H1 (cell line): ENCODE data around the gene PPP1R9A.

Experiments used
- CREB1 ChIP-seq: IDR thresholded peaks from 2 replicates; pipeline ENCODE4 v1.6.1; 2012; ENCODE audit warnings: inconsistent platforms
- CTCF ChIP-seq, 3 experiments: IDR thresholded peaks; 1 replicate in 2 of 3; 2 replicates in 1 of 3; pipeline versions ENCODE4 v1.5.1 to v1.6.1; 2011; ENCODE audit warnings: low read length in 3 of 3, mild to moderate bottlenecking in 3 of 3, inconsistent platforms in 2 of 3, low read depth in 1 of 3, moderate library complexity in 1 of 3; ENCODE audit not compliant: insufficient read depth in 1 of 3; ENCODE audit errors: control extremely low read depth in 1 of 3
- E2F6 ChIP-seq: IDR thresholded peaks from 2 replicates; pipeline ENCODE4 v1.6.1; 2012; ENCODE audit warnings: inconsistent platforms
- EZH2 ChIP-seq: fragments of 200-600 bp; sonication (generic); IDR thresholded peaks from 2 replicates; pipeline ENCODE4 v1.7.1; 2012; ENCODE audit warnings: low read depth, mild to moderate bottlenecking, moderate library complexity, low read length, inconsistent platforms; ENCODE audit not compliant: severe bottlenecking
- JUND ChIP-seq: IDR thresholded peaks from 2 replicates; pipeline ENCODE4 v1.6.1; 2011; ENCODE audit warnings: mild to moderate bottlenecking, improper control_type of control experiment, low read length
- POLR2AphosphoS5 ChIP-seq: IDR thresholded peaks from 2 replicates; pipeline ENCODE4 v1.6.1; 2011; ENCODE audit warnings: low read depth, low read length
- SIN3A ChIP-seq, 2 experiments: IDR thresholded peaks in 1 of 2; conservative IDR thresholded peaks in 1 of 2; 2 replicates each; pipeline ENCODE4 v1.6.1; 2011 to 2012; ENCODE audit warnings: low read length in 2 of 2, improper control_type of control experiment in 1 of 2, low read depth in 1 of 2, mild to moderate bottlenecking in 1 of 2
- SIRT6 ChIP-seq: IDR thresholded peaks from one replicate; pipeline ENCODE4 v1.7.1; 2012; ENCODE audit warnings: low read length, inconsistent platforms
- SRF ChIP-seq: IDR thresholded peaks from 2 replicates; pipeline ENCODE4 v1.6.1; 2011; ENCODE audit warnings: mild to moderate bottlenecking, low read depth, low read length, moderate library complexity

GRCh38 chr7:95269640-95270039, 362.2 kb downstream of the PPP1R9A start:
- TF ChIP-seq EZH2 (no peak), JUND (no peak), CTCF (IDR thresholded peaks at IDR 0.05; ENCODE audit: control extremely low read depth in 1 of 3, insufficient read depth in 1 of 3, low read depth in 1 of 3, low read length in 3 of 3) (no peak), SRF (no peak), CREB1 (no peak), SIN3A (conservative IDR thresholded peaks at IDR 0.05 in 1 of 2, IDR thresholded peaks at IDR 0.05 in 1 of 2; ENCODE audit: low read depth in 1 of 2, low read length in 2 of 2) (no peak), POLR2AphosphoS5 (no peak), E2F6 (no peak), SIRT6 (no peak)
